ENCODE results near the gene UBAP2.
"Not testable (repeated sequence)": the region's sequence is repeated elsewhere in the genome, so short reads cannot be mapped to it uniquely, and the experiment has no call there.

Gene UBAP2

DNA sequence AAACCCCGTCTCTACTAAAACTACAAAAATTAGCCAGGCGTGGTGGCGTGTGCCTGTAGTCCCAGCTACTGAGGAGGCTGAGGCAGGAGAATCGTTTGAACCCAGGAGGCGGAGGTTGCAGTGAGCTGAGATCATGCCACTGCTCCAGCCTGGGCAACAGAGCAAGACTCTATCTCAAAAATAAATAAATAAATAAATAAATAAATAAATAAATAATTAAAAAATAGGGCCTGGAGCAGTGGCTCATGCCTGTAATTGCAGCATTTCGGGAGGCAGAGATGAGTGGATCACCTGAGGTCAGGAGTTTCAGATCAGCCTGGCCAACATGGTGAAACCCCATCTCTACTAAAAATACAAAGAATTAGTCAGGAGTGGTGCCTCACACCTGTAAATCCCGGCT lies 86.2 kb downstream of the UBAP2 start:
- not testable (repeated sequence) for DNase-seq

DNA sequence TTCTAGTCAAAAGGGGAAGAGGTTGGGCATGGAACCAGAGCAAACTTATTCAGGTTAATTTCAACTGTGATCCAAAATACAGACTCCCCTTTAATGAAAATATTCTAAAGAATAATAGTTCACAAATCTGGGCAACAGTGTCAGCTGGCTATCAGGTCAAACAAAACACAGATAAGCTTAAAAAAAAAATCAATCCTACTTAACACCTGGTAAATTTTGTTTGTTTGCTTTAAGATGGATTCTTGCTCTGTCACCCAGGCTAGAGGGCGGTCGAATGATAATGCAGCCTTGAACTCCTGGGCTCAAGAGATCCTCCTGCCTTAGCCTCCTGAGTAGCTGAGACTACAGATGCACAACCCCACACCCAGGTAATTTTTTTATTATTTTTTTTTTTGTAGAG lies 89.0 kb downstream of the UBAP2 start:
- no peak for DNase-seq

DNA sequence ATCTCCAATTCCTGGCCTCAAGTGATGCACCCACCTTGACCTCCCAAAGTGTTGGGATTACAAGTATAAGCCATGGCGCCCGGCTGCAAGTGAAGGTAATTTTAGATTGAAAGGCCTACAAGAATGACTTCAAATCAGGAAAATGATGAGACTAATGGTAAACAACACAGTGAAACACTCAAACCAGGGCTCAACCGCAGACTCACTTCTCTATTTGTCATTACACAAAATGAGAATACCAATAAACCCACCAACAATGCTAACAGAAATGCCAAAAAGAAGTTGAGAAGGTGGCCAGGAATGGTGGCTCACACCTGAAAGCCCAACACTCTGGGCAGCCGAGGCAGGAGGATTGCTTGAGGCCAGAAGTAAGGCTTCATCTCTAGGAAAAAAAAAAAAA lies 92.1 kb downstream of the UBAP2 start:
- no peak for DNase-seq

DNA sequence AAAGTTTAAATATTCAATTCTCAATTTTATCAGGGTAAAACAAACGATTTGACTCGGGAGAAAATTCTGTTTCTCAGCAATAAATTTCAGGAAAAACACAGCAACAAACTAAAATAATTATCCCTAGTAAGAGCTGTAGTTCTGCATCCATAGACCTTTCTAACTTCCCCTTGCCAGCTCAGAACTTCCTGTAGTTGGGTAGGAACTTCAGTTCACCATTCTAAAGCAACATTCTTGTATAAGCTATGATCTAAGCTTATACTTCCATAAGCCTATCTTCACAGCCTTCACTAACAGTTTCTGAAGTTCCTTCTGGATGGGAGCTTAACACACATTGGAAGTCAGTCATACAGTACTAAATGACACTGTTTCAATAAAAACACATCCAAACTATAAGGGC lies 96.6 kb downstream of the UBAP2 start:
- no peak for DNase-seq

DNA sequence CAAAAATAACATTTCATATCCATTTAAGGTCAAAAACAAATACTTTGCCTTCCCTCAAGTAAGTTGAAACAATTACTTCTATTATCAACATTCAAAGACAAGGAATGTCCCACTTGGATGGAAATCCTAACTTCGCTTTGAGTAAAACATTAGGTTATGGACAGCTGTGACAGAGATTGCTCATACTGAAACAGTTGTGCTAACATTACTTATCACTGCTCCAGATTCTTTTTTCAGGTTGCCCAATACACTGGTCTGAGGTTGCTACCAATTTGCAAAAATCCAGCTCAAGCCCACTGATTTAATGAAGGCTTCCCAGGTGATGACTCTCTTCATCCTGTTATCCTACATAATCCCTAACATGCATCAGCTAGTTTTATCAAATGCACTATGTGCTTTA lies 98.3 kb downstream of the UBAP2 start:
- DNase-seq: no peak

DNA sequence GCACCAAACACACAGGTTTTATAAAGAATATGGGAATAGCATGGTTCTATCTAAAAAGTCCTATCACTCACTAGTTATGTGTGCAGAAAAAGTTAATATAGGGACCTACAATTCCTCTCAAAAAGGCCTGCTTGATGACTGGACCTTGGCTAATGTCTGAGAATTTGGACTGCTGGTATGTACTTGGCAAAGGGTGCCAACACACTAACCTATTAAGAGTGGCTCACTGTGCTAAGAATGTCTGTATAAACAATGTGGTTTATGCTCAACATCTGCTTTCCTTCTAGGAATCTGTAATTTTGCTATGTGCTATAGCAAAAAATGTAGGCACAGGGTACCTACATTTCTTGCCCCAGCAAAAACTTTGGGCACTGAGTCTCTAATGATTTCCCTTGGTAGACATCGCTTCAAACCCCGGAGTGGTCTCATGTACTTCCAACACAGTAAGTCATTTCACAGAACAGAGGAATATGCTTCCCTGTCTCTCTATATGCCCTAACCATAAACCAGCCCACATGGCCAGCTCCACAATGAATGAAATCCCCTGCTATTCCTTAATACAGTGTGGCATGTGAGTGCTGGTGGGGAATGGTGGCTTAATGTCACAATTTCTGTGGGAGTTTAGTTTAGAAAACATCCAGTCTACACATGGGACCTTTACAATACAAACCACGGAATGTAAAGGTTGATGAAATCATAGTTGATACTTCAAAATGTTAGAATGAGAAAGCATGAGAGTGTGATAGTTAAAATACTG lies 101.7 kb downstream of the UBAP2 start:
- DNase-seq: no peak

DNA sequence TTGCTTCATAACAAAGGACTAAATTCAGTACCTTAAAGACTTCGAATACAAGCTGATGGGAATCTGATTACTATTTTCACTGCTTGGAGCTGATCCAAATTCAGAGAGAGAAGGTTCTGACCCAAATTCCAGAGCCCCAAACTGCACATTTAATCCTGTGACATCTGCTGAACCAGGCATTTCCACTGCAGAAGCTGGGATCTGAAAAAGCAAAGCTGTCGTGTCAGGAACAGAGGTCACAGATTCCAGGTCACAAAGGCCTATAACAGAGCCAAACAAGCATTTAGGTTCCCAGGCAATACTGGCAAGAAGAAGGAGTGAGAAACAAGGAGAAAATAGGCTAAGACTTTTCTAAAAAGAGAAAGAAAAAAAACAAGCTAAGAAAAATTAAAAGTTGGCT lies 105.3 kb downstream of the UBAP2 start:
- DNase-seq: no peak

DNA sequence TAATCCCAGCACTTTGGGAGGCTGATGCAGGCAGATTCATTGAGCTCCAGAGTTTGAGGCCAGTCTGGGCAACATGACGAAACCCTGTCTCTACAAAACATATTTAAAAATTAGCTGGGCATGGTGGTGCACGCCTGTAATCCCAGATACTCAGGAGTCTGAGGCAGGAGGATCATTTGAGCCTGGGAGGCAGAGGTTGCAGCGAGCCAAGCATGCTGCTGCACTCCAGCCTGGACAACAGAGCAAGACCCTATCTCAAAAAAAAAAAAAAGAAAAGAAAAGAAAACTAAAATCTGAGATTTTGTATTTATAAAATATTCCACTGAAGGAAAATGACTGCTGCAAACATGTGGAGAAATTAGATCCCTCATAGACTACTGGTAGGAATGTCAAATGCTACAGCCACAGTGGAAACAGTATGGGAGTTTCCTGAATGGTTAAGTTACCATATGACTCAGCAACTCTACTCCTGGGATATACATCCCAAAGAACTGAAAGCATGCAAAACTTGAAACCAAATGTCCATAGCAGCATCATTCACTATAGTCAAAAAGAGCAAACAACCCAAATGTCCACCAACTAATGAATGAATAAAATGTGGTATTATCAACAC lies 106.1 kb downstream of the UBAP2 start:
- no peak for DNase-seq

DNA sequence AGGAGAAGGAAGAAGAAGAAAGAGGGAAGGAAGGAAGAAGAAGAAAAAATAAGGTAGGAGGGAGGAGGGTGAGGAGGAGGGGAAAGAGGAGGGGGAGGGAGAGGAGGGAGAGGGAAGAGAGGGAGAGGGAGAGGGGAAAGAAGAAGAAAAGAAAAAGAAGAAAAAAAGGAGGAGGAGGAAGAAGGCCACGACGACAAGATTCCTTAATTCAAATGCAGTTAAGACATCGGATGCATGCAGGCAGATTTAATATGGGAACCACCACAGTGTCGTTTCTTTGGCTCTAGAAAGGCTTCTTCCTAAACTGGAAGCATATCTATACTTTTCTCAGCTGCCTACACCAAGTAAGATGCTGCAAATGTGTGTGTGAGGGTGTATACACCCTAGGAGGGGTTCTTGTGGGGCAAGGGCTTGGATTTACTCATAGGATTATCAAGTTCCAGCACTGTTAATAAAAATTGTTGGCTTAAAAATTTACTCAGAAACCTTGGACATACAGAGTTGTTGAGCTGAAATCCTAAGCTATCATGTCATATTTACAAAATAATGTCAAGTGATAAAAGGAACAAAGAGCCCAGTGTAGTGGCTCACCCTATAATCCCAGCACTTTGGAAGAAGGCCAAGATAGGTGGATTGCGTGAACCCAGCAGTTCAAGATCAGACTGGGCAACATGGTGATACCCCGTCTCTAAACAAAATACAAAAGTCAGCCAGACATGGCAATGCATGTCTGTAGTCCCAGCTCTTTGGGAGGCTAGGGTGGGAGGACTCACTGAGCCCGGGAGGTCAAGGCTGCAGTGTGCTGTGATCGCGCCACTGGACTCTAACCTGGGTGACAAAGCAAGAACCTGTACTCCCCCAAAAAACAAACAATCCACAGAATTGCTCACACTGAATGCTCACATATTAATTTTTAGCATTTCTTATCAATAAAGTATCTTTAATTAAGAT lies 108.5 kb downstream of the UBAP2 start:
- DNase-seq: no peak

DNA sequence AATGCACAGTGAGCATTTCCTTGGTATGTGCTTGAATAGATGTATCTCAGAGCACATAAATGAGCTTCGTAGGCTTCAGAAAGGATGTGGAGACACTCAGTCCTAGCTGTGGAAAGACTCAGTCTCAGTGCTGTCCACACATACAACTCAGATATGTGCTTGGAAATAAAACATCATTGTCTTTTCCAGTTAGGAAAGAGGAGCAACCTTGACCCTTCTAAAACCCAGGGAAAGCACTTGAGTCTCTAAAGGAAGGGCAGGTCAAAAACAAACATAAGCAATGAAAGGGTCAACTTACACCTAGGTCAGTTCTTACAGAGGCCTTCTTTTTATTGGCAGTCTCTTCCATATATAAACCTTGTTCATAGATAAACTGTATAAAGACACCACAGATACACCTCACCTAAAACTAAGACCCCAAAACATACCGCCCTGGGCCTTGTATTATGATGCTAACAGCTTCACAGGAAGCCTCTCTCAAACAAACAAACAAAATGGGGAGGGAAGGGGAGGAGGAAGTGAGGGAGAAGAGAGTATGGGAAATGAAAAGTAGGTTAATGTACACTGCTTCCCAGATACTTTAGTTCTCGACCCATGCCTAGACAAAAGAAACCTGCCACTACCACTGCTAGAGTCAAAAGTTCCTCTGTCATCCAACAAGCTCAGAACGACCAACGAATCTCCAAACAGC lies 114.4 kb downstream of the UBAP2 start:
- DNase-seq: no peak

DNA sequence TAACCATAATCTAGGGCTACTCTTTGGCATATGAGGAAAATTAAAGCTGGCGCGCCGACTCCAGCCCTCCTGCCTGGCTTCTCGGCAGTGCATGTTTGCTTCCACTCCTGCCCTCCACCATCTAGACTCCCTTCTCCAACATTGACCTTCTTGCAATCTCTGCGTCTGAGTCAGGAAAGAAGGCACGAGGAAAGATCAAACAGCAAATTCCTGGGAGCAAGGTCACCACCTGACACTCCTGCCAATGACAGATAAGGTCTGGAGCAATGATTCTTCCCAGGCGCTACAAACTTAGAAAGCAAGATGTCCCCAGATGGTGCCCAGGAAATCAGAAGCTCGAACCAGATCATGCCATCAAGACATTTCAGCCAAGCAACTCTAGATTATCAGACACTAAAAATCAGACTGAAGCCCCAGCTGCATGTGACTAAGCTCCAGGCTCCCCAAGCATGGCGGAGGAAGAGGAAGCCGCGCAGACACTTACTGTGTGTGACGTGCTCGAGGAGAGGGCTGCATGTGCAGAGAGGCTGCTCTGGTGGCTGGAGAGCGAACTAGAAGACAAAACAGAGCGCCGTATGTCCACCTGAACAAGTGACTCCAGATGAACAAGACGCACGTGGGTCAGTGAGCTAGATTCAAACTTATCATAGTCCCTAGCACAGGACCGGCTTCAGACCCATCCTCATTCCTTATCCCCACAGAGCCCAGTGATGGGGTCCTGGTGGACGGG lies 116.4 kb downstream of the UBAP2 start:
- no peak for DNase-seq

DNA sequence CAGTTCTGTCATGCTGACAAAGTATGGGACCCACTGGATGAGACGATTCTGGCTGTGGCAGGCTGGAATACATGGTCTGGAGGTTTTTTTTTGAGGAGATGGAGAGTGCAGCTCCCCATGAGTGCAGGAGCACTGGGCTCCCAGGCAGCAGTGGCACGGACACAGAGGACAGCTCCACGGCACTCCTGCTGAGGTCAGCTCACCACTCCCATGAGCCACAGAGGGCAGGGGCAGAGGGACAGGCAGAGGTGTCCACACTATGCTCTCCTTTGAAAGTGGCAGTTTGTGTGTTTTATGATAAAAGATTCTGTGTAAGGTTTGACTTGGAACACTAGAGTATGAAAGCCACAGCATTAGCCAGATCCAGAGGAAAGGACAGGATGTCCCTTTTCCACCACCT lies 117.4 kb downstream of the UBAP2 start:
- no peak for DNase-seq

DNA sequence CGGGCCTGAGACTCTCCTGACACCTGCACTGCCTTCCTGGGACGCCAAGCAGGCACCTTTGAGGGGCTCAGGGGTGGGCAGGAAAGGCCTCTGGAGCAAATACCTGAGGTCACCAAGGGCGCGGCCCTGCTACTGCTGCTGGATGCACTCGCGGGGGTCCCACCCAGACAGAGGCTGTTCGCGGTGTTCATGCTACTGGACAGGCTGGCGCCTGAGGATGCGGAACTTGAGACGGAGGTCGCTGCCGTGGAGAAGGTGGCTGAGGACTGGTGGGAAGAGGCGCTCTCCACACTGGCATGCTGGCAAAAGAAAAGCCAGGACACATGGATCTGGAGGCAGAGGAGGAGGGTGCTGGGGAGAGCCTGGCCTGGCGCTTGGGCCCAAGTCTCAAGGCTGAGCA lies 121.0 kb downstream of the UBAP2 start:
- DNase-seq: no peak

DNA sequence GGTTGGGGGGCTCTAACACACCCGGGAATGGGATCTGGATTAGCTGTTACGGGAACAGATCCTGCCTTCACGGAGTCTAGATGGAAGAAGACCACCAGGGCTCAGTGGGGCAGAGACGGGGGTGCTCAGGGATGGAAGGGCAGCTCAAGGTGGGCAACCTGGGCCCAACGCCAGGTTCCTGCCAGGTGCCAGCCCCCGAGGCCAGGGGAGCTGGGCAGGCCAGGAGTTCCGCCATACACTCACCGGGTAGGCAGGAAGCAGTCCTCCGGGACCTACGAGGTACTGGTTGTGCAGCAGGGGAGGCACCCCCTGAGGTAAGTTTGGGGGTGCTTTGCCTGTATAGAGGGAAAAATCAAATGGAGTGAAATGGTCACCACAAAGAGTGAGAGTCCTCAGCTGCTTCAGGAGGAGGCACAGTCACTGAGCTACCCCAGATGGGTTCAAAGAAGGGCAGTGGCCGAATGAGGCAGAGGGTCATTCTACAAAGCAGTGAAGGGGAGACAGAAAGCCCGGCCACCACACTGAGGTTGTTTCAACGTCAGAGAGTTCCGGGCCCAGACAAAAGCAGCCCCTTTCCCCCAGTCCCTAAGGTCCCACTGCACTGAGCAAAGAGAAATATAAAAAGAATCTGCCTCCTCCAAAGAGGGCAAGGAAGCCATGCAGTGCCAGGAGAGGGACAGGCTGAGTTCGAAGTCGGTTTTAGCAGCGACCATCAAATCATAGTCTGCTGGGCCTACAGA lies 121.8 kb downstream of the UBAP2 start:
- DNase-seq: no peak

DNA sequence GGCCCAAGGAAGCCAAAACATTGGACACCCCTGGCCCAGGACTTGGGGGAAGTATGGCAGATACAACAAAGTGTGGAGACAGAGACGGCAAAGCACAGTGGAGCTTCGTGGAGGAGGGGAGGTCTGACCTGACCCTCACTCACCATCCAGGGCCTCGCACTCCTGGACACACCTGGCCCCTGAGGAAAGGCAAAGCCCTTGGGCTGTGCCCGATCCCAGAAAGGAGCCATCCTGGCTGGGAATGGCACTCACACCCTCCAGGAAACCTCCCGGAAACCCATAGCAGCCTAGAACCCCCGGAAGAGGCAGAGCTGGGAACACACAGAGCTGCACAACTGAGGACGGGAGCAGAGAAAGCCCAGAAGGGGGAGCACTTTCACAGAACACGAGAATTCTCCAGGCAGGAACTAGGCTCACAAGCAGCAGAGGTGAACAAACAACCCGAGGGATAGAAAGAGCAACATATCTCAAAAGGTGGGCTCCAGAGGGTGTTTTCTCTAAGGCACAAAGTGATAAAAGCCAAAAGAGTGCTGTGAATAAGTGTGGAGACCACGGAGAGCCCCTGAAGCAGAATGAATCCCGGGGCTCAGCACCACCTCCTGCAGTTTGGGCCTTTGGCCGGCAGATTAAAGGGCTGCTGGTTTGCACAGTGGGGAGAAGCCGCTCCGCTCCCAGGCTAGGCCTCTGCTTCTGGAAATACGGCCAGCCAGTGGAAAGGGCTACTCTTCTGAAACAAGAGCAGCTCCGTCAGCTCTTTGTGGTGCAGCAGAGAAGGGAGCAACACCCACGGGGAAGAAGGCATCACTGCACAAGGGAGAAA lies 123.5 kb downstream of the UBAP2 start:
- DNase-seq: no peak

DNA sequence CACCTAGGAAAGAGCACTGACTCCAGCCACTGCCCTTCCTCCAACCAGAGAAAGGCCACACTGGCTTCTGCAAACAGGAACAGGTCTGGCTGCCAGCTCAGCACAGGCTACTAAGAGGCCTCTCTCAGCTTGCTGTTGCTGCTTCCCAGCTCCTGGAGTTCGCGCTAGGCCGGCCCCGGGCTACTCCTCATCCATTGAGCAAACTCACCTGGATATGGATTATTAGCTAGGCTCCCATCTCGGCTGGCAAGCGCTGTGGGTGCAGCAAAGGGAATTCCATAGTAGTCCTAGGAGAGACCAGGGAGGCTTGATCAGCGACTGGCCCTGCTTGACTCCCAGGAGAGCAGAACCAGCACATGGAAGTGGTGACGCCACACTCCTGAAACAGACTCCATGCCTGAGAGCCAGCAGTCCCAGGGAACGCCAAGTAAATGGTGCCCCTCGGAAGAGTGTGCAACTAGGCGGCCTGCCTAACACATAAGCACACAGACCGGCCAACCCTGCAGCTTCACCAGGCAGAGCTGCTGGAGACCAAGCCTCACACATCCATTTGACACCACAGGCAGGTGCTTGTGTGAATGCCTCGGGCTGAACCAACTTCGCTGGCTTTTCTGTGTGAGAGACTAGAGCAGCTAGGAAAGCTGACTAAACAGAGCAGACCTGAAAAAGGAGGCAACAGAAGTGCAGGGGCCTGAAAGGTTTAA lies 124.5 kb downstream of the UBAP2 start:
- DNase-seq: no peak

DNA sequence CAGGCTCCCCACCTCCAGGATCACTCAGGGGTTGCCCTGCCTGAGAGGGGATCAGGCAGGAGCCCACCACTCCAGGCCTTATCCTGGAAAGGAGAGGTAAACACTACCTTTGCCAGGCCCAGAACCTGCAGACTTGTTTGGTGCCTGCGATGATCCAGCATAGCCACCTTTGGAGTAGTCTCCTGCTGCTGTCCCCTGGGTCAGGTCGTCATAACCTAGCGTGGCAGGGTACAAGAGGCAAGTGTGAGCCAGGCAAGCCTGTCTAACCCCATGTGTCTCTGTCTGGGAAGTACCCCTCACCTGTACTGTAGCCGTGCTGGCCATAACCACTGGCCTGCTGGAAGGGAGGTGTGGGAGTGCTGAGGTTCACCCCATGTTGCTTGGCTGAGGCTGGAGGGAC lies 125.6 kb downstream of the UBAP2 start:
- DNase-seq: no peak

DNA sequence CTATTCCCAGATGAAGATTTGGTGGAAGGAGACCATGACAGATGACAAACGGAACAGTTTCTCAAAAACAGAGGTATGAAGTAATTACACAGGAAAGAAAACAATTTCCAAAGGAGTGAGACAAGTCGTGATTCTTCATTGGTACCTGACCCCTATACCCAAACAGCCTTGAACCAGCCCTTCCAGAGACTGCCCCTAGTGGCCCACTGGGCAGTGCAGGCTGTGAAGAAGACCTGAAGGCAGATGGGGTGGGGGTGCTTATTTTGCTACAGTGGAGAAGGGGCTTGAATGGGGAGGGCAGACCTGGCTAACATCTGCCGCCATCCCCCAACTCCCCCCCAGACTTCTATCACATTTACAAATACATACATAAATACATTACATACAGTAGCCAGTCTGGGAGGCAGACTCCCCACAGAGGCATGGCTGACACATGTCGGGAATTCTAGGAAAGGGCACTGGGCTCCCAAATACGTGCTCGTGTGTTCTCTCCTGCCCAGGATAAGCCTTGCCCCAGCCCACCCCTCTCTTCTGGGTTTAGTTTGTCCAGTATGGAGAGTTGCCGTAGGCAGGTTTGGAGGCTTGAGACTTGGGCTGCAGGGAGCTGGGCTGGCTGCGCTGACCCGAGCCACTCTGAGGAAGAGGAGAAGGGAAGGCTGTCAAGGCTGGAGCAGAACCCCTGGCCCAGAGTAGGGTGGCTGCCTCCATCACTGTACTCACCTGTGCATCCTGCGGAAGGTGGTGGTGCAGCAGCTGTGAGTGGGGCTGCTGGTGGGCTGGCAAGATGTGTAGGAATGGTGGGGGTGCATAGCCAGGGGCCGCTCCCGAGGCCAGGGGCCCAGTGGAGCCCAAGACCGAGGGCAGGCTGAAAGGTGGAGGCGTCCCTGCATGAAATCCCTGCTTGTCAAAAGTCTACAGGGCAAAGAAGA lies 126.5 kb downstream of the UBAP2 start:
- no peak for DNase-seq
